DOHH2 (cell line): Measurements from ENCODE around the gene SRGAP1.
"Not testable (repeated sequence)": the region's sequence is repeated elsewhere in the genome, so short reads cannot be mapped to it uniquely, and the experiment has no call there.

Source experiments
- H3F3A ChIP-seq: fragments of 200-600 bp; sonication (generic), shearing (Covaris generic); 2 replicates; pipeline ENCODE4 v1.6.0; 2016; ENCODE audit warnings: antibody characterized with exemption, mild to moderate bottlenecking; ENCODE audit not compliant: control insufficient read depth, insufficient read depth
- H3K27ac ChIP-seq: fragments of 200-600 bp; sonication (generic); 2 replicates; pipeline ENCODE4 v1.5.1; 2014; ENCODE audit warnings: low read depth, mild to moderate bottlenecking, low read length, moderate library complexity
- H3K27me3 ChIP-seq: fragments of 200-600 bp; sonication (generic); 2 replicates; pipeline ENCODE4 v1.6.1; 2014; ENCODE audit warnings: mild to moderate bottlenecking, low read length, mixed read lengths; ENCODE audit not compliant: control insufficient read depth
- H3K36me3 ChIP-seq: fragments of 200-600 bp; sonication (generic); 2 replicates; pipeline ENCODE4 v1.6.1; 2014; ENCODE audit warnings: mild to moderate bottlenecking, low read length, moderate library complexity, mixed read lengths; ENCODE audit not compliant: control insufficient read depth
- H3K4me1 ChIP-seq: fragments of 200-600 bp; sonication (generic); 2 replicates; pipeline ENCODE4 v1.6.1; 2014; ENCODE audit warnings: mild to moderate bottlenecking, low read length, mixed read lengths; ENCODE audit not compliant: control insufficient read depth
- H3K4me2 ChIP-seq: fragments of 200-600 bp; sonication (generic); 2 replicates; pipeline ENCODE4 v1.6.0; 2014; ENCODE audit warnings: mild to moderate bottlenecking, low read length, moderate library complexity
- H3K4me3 ChIP-seq: fragments of 200-600 bp; sonication (generic); 2 replicates; pipeline ENCODE4 v1.5.1; 2014; ENCODE audit warnings: mild to moderate bottlenecking, low read length, mixed read lengths
- H3K79me2 ChIP-seq: fragments of 200-600 bp; sonication (generic); 2 replicates; pipeline ENCODE4 v1.6.1; 2014; ENCODE audit warnings: mild to moderate bottlenecking, low read length, mixed read lengths; ENCODE audit not compliant: control insufficient read depth
- H3K9me2 ChIP-seq: fragments of 200-600 bp; sonication (generic); replicated peaks from 2 replicates; pipeline ENCODE4 v1.6.1; 2014; ENCODE audit warnings: mild to moderate bottlenecking, low read length, mixed read lengths; ENCODE audit not compliant: control insufficient read depth
- H3K9me3 ChIP-seq: fragments of 200-600 bp; sonication (generic); 2 replicates; pipeline ENCODE4 v1.6.1; 2014; ENCODE audit warnings: antibody characterized with exemption, low read length, mixed read lengths; ENCODE audit not compliant: control insufficient read depth, insufficient read depth
- H4K20me1 ChIP-seq: fragments of 200-600 bp; sonication (generic); 2 replicates; pipeline ENCODE4 v1.6.0; 2014; ENCODE audit warnings: low read depth, mild to moderate bottlenecking, antibody characterized with exemption, low read length, moderate library complexity; ENCODE audit not compliant: control insufficient read depth, insufficient read depth
- EZH2phosphoT487 ChIP-seq: fragments of 200-600 bp; sonication (generic); IDR thresholded peaks from 2 replicates; pipeline ENCODE4 v1.6.1; 2017; ENCODE audit warnings: borderline replicate concordance, mild to moderate bottlenecking, antibody characterized with exemption, low read length, moderate library complexity, mixed read lengths
- TF ChIP-seq, protein P1 (sequence below): fragments of 200-600 bp; sonication (generic); IDR thresholded peaks from one replicate; pipeline ENCODE4 v1.5.1; 2014; ENCODE audit warnings: antibody characterized with exemption, mild to moderate bottlenecking, low read depth, low read length; ENCODE audit not compliant: poor library complexity, severe bottlenecking

The SRGAP1 gene

DNA sequence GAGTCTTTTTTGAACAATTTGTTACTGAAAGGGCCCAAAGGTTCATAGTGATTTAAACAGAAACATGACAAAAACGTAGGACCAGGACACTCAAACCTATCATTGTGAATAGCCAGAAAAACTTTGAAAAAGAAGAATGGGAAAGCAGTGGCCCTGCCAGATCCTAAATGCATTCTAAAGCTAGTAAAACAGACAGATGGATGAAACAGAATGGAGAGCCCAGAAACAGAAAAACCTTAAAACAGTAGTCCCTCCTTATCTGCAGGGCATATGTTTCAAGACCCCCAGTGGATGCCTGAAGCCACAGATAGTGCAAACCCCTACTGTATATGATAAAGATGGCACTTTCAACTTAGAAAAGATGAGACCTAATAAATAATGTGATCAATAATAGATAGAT, 283.9 kb downstream of the SRGAP1 start:
- Histone ChIP-seq H3K4me1 (no peaks in the 10 kb centered on the region), H4K20me1 (no peaks in the 10 kb centered on the region), H3K27ac (no peak overlapping the region), H3K9me3 (no peaks in the 10 kb centered on the region), H3F3A (no peaks in the 10 kb centered on the region), H3K36me3 (no peaks in the 10 kb centered on the region), H3K79me2 (no peaks in the 10 kb centered on the region), H3K4me2 (no peak overlapping the region), H3K4me3 (no peak overlapping the region), H3K27me3 (no peaks in the 10 kb centered on the region), H3K9me2 (no peaks in the 10 kb centered on the region)
- TF ChIP-seq, protein P1, sequence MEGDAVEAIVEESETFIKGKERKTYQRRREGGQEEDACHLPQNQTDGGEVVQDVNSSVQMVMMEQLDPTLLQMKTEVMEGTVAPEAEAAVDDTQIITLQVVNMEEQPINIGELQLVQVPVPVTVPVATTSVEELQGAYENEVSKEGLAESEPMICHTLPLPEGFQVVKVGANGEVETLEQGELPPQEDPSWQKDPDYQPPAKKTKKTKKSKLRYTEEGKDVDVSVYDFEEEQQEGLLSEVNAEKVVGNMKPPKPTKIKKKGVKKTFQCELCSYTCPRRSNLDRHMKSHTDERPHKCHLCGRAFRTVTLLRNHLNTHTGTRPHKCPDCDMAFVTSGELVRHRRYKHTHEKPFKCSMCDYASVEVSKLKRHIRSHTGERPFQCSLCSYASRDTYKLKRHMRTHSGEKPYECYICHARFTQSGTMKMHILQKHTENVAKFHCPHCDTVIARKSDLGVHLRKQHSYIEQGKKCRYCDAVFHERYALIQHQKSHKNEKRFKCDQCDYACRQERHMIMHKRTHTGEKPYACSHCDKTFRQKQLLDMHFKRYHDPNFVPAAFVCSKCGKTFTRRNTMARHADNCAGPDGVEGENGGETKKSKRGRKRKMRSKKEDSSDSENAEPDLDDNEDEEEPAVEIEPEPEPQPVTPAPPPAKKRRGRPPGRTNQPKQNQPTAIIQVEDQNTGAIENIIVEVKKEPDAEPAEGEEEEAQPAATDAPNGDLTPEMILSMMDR: no peak
- TF ChIP-seq EZH2phosphoT487: no peak

DNA sequence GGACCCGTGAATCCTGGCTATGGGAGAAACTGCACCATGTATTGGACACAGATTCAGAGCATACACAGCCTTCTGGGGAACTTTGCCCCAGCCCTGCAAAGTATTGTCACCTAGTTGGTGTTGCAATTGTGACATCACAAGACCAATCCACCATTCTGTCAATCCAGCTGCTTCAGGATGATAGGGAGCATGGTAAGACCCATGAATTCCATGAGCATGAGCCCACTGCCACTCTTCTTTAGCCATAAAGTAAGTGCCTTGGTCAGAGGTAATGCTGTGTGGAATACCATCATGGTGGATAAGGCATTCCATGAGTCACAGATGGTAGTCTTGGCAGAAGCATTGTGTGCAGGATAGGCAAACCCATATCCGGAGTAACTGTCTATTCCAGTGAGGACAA, 286.0 kb downstream of the SRGAP1 start:
- not testable (repeated sequence) for H3K27ac ChIP-seq, H3K4me1 ChIP-seq, H3K36me3 ChIP-seq, H3F3A ChIP-seq, H3K9me2 ChIP-seq, H3K4me2 ChIP-seq, H4K20me1 ChIP-seq, H3K79me2 ChIP-seq, H3K4me3 ChIP-seq, H3K9me3 ChIP-seq, H3K27me3 ChIP-seq

DNA sequence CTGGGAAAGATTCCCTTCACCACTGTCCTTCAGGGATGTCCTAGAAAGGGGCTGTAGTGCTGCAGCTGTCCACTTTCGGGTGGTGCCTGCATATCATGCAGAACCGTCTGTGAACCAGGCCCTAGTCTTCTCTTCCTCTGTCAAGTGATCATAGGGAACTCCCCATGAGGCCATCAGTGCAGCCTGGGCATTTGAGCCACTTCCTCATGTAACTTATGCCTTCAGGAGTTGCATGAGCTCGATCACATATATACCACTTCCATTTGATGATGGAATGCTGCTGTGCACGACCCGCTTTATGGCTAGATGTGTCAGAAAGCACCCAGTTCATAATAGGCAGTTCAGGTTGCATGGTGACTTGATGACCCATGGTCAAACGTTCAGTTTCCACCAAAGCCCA, 287.0 kb downstream of the SRGAP1 start:
- not testable (repeated sequence) for H3F3A ChIP-seq, H3K36me3 ChIP-seq, H3K79me2 ChIP-seq, H3K4me2 ChIP-seq, H3K9me3 ChIP-seq, H3K4me1 ChIP-seq, H3K9me2 ChIP-seq, H4K20me1 ChIP-seq, H3K27ac ChIP-seq, H3K27me3 ChIP-seq, H3K4me3 ChIP-seq

DNA sequence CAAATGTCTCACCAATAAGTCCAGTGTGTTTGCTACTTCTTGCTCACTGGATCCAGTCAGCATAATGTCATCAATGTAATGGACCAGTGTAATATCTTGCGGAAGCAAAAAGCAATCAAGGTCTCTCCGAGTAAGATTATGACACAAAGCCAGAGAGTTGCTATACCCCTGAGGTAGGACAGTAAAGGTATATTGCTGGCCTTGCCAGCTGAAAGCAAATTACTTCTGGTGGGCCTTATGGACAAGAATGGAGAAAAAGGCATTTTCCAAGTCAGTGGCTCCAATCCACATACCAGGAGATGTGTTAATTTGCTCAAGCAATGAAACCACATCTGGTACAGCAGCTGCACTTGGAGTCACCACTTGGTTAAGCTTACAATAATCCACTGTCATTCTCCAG, 288.2 kb downstream of the SRGAP1 start:
- H3K27me3 ChIP-seq, H4K20me1 ChIP-seq, H3K4me2 ChIP-seq, H3K4me3 ChIP-seq, H3K27ac ChIP-seq, H3K79me2 ChIP-seq, H3F3A ChIP-seq, H3K9me2 ChIP-seq, H3K9me3 ChIP-seq, H3K4me1 ChIP-seq, H3K36me3 ChIP-seq: not testable (repeated sequence)

DNA sequence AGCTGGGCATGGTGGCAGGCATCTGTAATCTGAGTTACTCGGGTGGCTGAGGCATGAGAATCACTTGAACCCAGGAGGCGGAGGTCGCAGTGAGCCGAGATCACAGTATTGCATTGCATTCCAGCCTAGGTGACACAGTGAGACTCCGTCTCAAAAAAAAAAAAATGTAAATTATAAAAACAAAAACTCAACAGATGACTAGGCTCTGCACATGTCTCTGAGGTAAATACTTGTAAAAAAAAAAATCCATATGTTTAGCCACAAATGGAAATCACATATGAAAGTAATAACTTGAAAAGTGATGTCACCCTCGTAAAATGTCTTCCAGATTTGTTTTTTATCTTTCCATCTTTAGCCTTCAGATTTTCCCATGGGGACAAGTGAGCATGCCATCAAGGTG, 292.6 kb downstream of the SRGAP1 start:
- no peak overlapping the region for H3K4me2 ChIP-seq
- no peaks in the 10 kb centered on the region for H3K36me3 ChIP-seq
- no peaks in the 10 kb centered on the region for H3K79me2 ChIP-seq
- H3K4me3 ChIP-seq: no peak overlapping the region
- no peaks in the 10 kb centered on the region for H3K9me2 ChIP-seq
- H4K20me1 ChIP-seq: no peaks in the 10 kb centered on the region
- no peaks in the 10 kb centered on the region for H3F3A ChIP-seq
- TF ChIP-seq EZH2phosphoT487: no peak
- TF ChIP-seq, protein P1: no peak
- no peaks in the 10 kb centered on the region for H3K9me3 ChIP-seq
- no peak overlapping the region for H3K27ac ChIP-seq
- H3K27me3 ChIP-seq: no peaks in the 10 kb centered on the region
- no peaks in the 10 kb centered on the region for H3K4me1 ChIP-seq
